HG02678 (cell line): Measurements from ENCODE around the gene ELFN2.
"Not testable (repeated sequence)": the region's sequence is repeated elsewhere in the genome, so short reads cannot be mapped to it uniquely, and the experiment has no call there.

Experiments used
- ATAC-seq: cut with Tn5 transposase; IDR thresholded peaks from one replicate; pipeline ENCODE4 v1.9.1; 2021; ENCODE audit warnings: mild to moderate bottlenecking, moderate library complexity; ENCODE audit not compliant: unreplicated experiment

ELFN2 gene

GRCh38 chr22:37427135-37427710, at the start of gene ELFN2:
ELFN2 (minus strand) TSS chr22:37427479; CDS start chr22:37375534, 51,945 bp downstream.
- no peak for ATAC-seq

- ATAC-seq: no peak
These were observed 49.4 kb upstream of the ELFN2 start for GRCh38 chr22:37476389-37477329.

- no peak for ATAC-seq
These were observed 47.3 kb upstream of the ELFN2 start for GRCh38 chr22:37474447-37475090.

- ATAC-seq: no peak
These were observed 46.2 kb upstream of the ELFN2 start for GRCh38 chr22:37473437-37473946.

GRCh38 chr22:37472418-37473006, 45.2 kb upstream of the ELFN2 start:
- ATAC-seq: no peak

- no peak for ATAC-seq
These were observed 44.6 kb upstream of the ELFN2 start for GRCh38 chr22:37471727-37472417.

GRCh38 chr22:37470087-37470445, 42.8 kb upstream of the ELFN2 start:
- no peak for ATAC-seq

GRCh38 chr22:37469416-37470086, 42.3 kb upstream of the ELFN2 start:
- no peak for ATAC-seq

- not testable (repeated sequence) for ATAC-seq
These were observed 41.0 kb upstream of the ELFN2 start for GRCh38 chr22:37468201-37468695.

GRCh38 chr22:37467391-37467955, 40.2 kb upstream of the ELFN2 start:
- ATAC-seq: no peak

GRCh38 chr22:37464181-37464580, 36.9 kb upstream of the ELFN2 start:
- no peak for ATAC-seq

- no peak for ATAC-seq
These were observed 35.7 kb upstream of the ELFN2 start for GRCh38 chr22:37462983-37463382.

- ATAC-seq: no peak
These were observed 35.2 kb upstream of the ELFN2 start for GRCh38 chr22:37462436-37462835.

- ATAC-seq: no peak
These were observed 34.7 kb upstream of the ELFN2 start for GRCh38 chr22:37461961-37462360.

- ATAC-seq: no peak
These were observed 33.4 kb upstream of the ELFN2 start for GRCh38 chr22:37460684-37461083.

- no peak for ATAC-seq
These were observed 31.9 kb upstream of the ELFN2 start for GRCh38 chr22:37459206-37459605.

- ATAC-seq: no peak
These were observed 30.0 kb upstream of the ELFN2 start for GRCh38 chr22:37457093-37457893.

GRCh38 chr22:37456346-37456745, 29.1 kb upstream of the ELFN2 start:
- ATAC-seq: no peak

- no peak for ATAC-seq
These were observed 28.6 kb upstream of the ELFN2 start for GRCh38 chr22:37455896-37456295.
